Sigmoid colon (tissue), 4 donors: ENCODE results near the gene ITPKA.

Source experiments
- CTCF ChIP-seq, 4 experiments: fragments of 450-650 bp in 3 of 4; fragments of 200-600 bp in 1 of 4; IDR thresholded peaks; one replicate each; pipeline ENCODE4 v1.5.1; 2016 to 2019; ENCODE audit warnings: antibody characterized with exemption in 4 of 4, mild to moderate bottlenecking in 3 of 4, moderate library complexity in 2 of 4
- EP300 ChIP-seq, 4 donors: sonication (generic); formaldehyde crosslinking; IDR thresholded peaks; one replicate each; pipeline ENCODE4 v1.6.1; 2017; ENCODE audit warnings: antibody characterized with exemption in 4 of 4
- POLR2A ChIP-seq, 2 donors: fragments of 450-650 bp; IDR thresholded peaks; one replicate each; pipeline ENCODE4 v1.6.1; 2016; ENCODE audit warnings: antibody characterized with exemption in 2 of 2, mild to moderate bottlenecking in 2 of 2, moderate library complexity in 2 of 2
- POLR2AphosphoS5 ChIP-seq, 4 donors: sonication (generic); formaldehyde crosslinking; IDR thresholded peaks; one replicate each; pipeline ENCODE4 v1.6.1; 2017; ENCODE audit warnings: antibody characterized with exemption in 4 of 4

- TF ChIP-seq CTCF (IDR thresholded peaks at IDR 0.05) (no peak), EP300 (IDR thresholded peaks at IDR 0.05) (no peak), POLR2A (IDR thresholded peaks at IDR 0.05) (no peak), POLR2AphosphoS5 (IDR thresholded peaks at IDR 0.05) (no peak)
Measured at GRCh38 chr15:41512940-41513505, 19.3 kb downstream of the ITPKA start.
